ENCODE data around the gene GTPBP3.

The GTPBP3 gene

GRCh38 chr19:17328517-17329365, 8.6 kb upstream of the GTPBP3 start:
- no peak for FAIRE-seq

GRCh38 chr19:17329366-17330261, 7.7 kb upstream of the GTPBP3 start:
- FAIRE-seq = no peak

GRCh38 chr19:17330262-17331044, 6.9 kb upstream of the GTPBP3 start:
- no peak for FAIRE-seq

- FAIRE-seq = no peak
These were observed 6.3 kb upstream of the GTPBP3 start for GRCh38 chr19:17331045-17331558.

GRCh38 chr19:17332360-17332676, 5.0 kb upstream of the GTPBP3 start:
- no peak for FAIRE-seq

- FAIRE-seq = no peak
These were observed 4.4 kb upstream of the GTPBP3 start for GRCh38 chr19:17332677-17333581.

GRCh38 chr19:17333611-17334413, 3.5 kb upstream of the GTPBP3 start:
- FAIRE-seq = no peak

- no peak for FAIRE-seq
These were observed 2.6 kb upstream of the GTPBP3 start, which contains the start of gene ANO8 for GRCh38 chr19:17334414-17335409. ANO8 (minus strand) TSS chr19:17334855; CDS start chr19:17334670, 185 bp downstream.

- no peak for FAIRE-seq
These were observed 1.8 kb upstream of the GTPBP3 start for GRCh38 chr19:17335575-17335974.

- no peak for FAIRE-seq
These were observed 501 bp downstream of the GTPBP3 start for GRCh38 chr19:17337675-17338432.

- no peak for FAIRE-seq
These were observed 1.2 kb downstream of the GTPBP3 start for GRCh38 chr19:17338433-17339078.

GRCh38 chr19:17339088-17339741, 1.9 kb downstream of the GTPBP3 start:
- FAIRE-seq = no peak

GRCh38 chr19:17340302-17340870, 3.0 kb downstream of the GTPBP3 start:
- FAIRE-seq = no peak

- FAIRE-seq = no peak
These were observed 3.6 kb downstream of the GTPBP3 start for GRCh38 chr19:17340871-17341357.

- no peak for FAIRE-seq
These were observed 4.0 kb downstream of the GTPBP3 start for GRCh38 chr19:17341386-17341785.

GRCh38 chr19:17341845-17342244, 4.5 kb downstream of the GTPBP3 start:
- FAIRE-seq = no peak

GRCh38 chr19:17346109-17346671, 8.8 kb downstream of the GTPBP3 start:
- no peak for FAIRE-seq

All from colon (tissue), 2 donors.